GM12878 (cell line): Measurements from ENCODE around the gene PTX4. TPM values are rescaled to one million over a fixed set of nuclear protein-coding genes. Genes with fewer than 3 reads are reported as not detected.

Experiments used
- ATAC-seq: fragments of 200-7000 bp; cut with Tn5 transposase; 3 replicates; pipeline ENCODE4 v1.9.1; 2020; ENCODE audit warnings: mild to moderate bottlenecking, moderate library complexity
- BruUV-seq: library from RNA; stranded (reverse); fragments of 400-500 nt; replicated peaks from 2 replicates; lab custom pipeline; 2021; lab: Mats Ljungman, UMichigan
- CTCF ChIA-PET: fragments of 300-600 bp; sonication (Branson Sonifier 250); formaldehyde crosslinking; extraction: SDS; loops from one replicate; lab custom pipeline; 2021; ENCODE audit warnings: inconsistent platforms; lab: Yijun Ruan, JAX
- POLR2A ChIA-PET: fragments of 350-600 bp; formaldehyde crosslinking; extraction: SDS; loops from one replicate; lab custom pipeline; 2021; ENCODE audit warnings: inconsistent platforms; lab: Charles Lee
- RAD21 ChIA-PET: fragments of 300-600 bp; sonication (Branson Sonifier 250); formaldehyde crosslinking; loops from one replicate; lab custom pipeline; 2023; ENCODE audit warnings: antibody characterized with exemption; ENCODE audit not compliant: unreplicated experiment; lab: Charles Lee
- SMC1A ChIA-PET: fragments of 300-600 bp; sonication (Branson Sonifier 250); formaldehyde crosslinking; loops from one replicate; lab custom pipeline; 2023; ENCODE audit not compliant: unreplicated experiment, uncharacterized antibody; lab: Charles Lee
- DNase-seq: peaks from one replicate; pipeline ENCODE4 v3.0.0-alpha.2; 2011; ENCODE audit warnings: low read depth, low spot score
- FAIRE-seq: peaks from 3 replicates; lab custom pipeline; 2011; peaks lifted over from hg19 to GRCh38; lab: Jason Lieb, UNC
- H2AFZ ChIP-seq: 2 replicates; pipeline ENCODE4 v1.6.0; 2011; ENCODE audit warnings: low read depth, low read length, control low read depth; ENCODE audit not compliant: control insufficient read depth
- H3K27ac ChIP-seq: 2 replicates; pipeline ENCODE4 v1.5.1; 2011; ENCODE audit warnings: control low read depth; ENCODE audit not compliant: control insufficient read depth, insufficient read depth
- H3K27me3 ChIP-seq, 2 experiments: replicated peaks in 1 of 2; 2 replicates each; pipeline versions ENCODE4 v1.6.0 to v1.6.1; 2011; ENCODE audit warnings: low read length in 1 of 2; ENCODE audit not compliant: control insufficient read depth in 2 of 2, insufficient read depth in 2 of 2
- H3K36me3 ChIP-seq, 2 experiments: 2 replicates each; pipeline ENCODE4 v1.5.1; 2011; ENCODE audit warnings: low read length in 1 of 2; ENCODE audit not compliant: control insufficient read depth in 2 of 2, insufficient read depth in 2 of 2
- H3K4me1 ChIP-seq: 2 replicates; pipeline ENCODE4 v1.6.1; 2011; ENCODE audit warnings: mild to moderate bottlenecking, low read length, moderate library complexity, mixed read lengths; ENCODE audit not compliant: control insufficient read depth, insufficient read depth
- H3K4me2 ChIP-seq: 2 replicates; pipeline ENCODE4 v1.6.0; 2011; ENCODE audit warnings: control low read depth; ENCODE audit not compliant: control insufficient read depth, insufficient read depth
- H3K4me3 ChIP-seq: fragments of 200-600 bp; sonication (generic); 2 replicates; pipeline ENCODE4 v1.5.1; 2016
- H3K79me2 ChIP-seq: 2 replicates; pipeline ENCODE4 v1.6.0; 2011; ENCODE audit warnings: low read length; ENCODE audit not compliant: control insufficient read depth, insufficient read depth
- H3K9ac ChIP-seq: 2 replicates; pipeline ENCODE4 v1.8.0; 2011; ENCODE audit warnings: low read length, control low read depth, mixed read lengths; ENCODE audit not compliant: control insufficient read depth, insufficient read depth
- H3K9me3 ChIP-seq: replicated peaks from 3 replicates; pipeline ENCODE4 v1.5.1; 2011; ENCODE audit warnings: mild to moderate bottlenecking, low read length; ENCODE audit not compliant: control insufficient read depth, insufficient read depth
- H4K20me1 ChIP-seq: 2 replicates; pipeline ENCODE4 v1.6.0; 2011; ENCODE audit not compliant: control insufficient read depth, insufficient read depth
- BACH1 ChIP-seq: fragments of 450-650 bp; IDR thresholded peaks from 2 replicates; pipeline ENCODE4 v1.6.1; 2017; ENCODE audit warnings: mild to moderate bottlenecking, borderline replicate concordance
- BHLHE40 ChIP-seq, 2 experiments: fragments of 450-650 bp in 1 of 2; IDR thresholded peaks; 2 replicates each; pipeline ENCODE4 v1.6.1; 2011 to 2017; ENCODE audit warnings: low read depth in 2 of 2, borderline replicate concordance in 1 of 2, improper control_type of control experiment in 1 of 2, low read length in 1 of 2, mild to moderate bottlenecking in 1 of 2
- BMI1 ChIP-seq: fragments of 450-650 bp; IDR thresholded peaks from 2 replicates; pipeline ENCODE4 v1.6.1; 2016; ENCODE audit warnings: mild to moderate bottlenecking, moderate library complexity, borderline replicate concordance
- BRCA1 ChIP-seq: IDR thresholded peaks from 2 replicates; pipeline ENCODE4 v1.6.1; 2011; ENCODE audit warnings: low read depth, low read length, improper control_type of control experiment
- CREB1 ChIP-seq: IDR thresholded peaks from 2 replicates; pipeline ENCODE4 v1.6.1; 2012; ENCODE audit warnings: low read depth, mild to moderate bottlenecking, inconsistent platforms
- GABPA ChIP-seq: IDR thresholded peaks from 2 replicates; pipeline ENCODE4 v1.6.1; 2014; ENCODE audit warnings: antibody characterized with exemption, low read depth, mild to moderate bottlenecking, inconsistent platforms
- HDGF ChIP-seq: fragments of 450-650 bp; IDR thresholded peaks from 2 replicates; pipeline ENCODE4 v1.6.1; 2016; ENCODE audit warnings: antibody characterized with exemption
- KAT2A ChIP-seq: conservative IDR thresholded peaks from 2 replicates; pipeline ENCODE4 v1.6.1; 2011; ENCODE audit warnings: low read depth, low read length; ENCODE audit not compliant: control insufficient read depth
- MTA3 ChIP-seq: IDR thresholded peaks from 2 replicates; pipeline ENCODE4 v1.6.1; 2012; ENCODE audit warnings: low read length, inconsistent platforms, borderline replicate concordance
- SREBF2 ChIP-seq: IDR thresholded peaks from 2 replicates; pipeline ENCODE4 v1.6.1; 2012; ENCODE audit warnings: mild to moderate bottlenecking, low read length
- SUPT20H ChIP-seq: IDR thresholded peaks from 2 replicates; pipeline ENCODE4 v1.6.1; 2011; ENCODE audit warnings: low read depth, mild to moderate bottlenecking, low read length, moderate library complexity, borderline replicate concordance; ENCODE audit not compliant: control insufficient read depth
- TARDBP ChIP-seq: IDR thresholded peaks from 2 replicates; pipeline ENCODE4 v1.6.1; 2016; ENCODE audit warnings: borderline replicate concordance
- TBL1XR1 ChIP-seq: IDR thresholded peaks from 2 replicates; pipeline ENCODE4 v1.6.1; 2012; ENCODE audit warnings: low read depth, low read length, improper control_type of control experiment
- TCF12 ChIP-seq: IDR thresholded peaks from 2 replicates; pipeline ENCODE4 v1.6.1; 2011; ENCODE audit warnings: low read depth, mild to moderate bottlenecking, low read length
- YBX1 ChIP-seq: fragments of 450-650 bp; IDR thresholded peaks from 2 replicates; pipeline ENCODE4 v1.6.1; 2016; ENCODE audit warnings: antibody characterized with exemption
- WGBS: methylation state at CpG from one replicate; pipeline ENCODE4 v1.1.6; 2016; ENCODE audit warnings: low lambda C conversion rate; ENCODE audit not compliant: insufficient replicate concordance, insufficient coverage; ENCODE audit errors: missing lambda C conversion rate; 5-methylcytosine and 5-hydroxymethylcytosine counted together
- in situ Hi-C: fragments of 300-500 bp; cut with MboI; formaldehyde crosslinking; loops from 9 replicates; pipeline ENCODE4 v1.14.3; 2018; ENCODE audit warnings: mixed read lengths
- intact Hi-C: fragments of 100-400 bp; cut with micrococcal nuclease; formaldehyde crosslinking; loops from one replicate; pipeline ENCODE4 v1.14.2; 2022; ENCODE audit not compliant: unreplicated experiment
- polyA plus RNA-seq, 11 experiments: library from polyadenylated mRNA; depleted of rRNA in 4 of 11; unstranded in 6 of 11; stranded (reverse) in 5 of 11; fragments of >200 nt; fragmentation: Nextera tagmentation in 4 of 11; fragmentation: Illumina TruSeq in 1 of 11; extraction: Ambion mirVana in 4 of 11; extraction: Trizol in 1 of 11; gene quantifications; 1 replicate in 1 of 11; 2 replicates in 10 of 11; pipeline versions ENCODE4 v1.2.1 to v1.2.3, GENCODE V29; 2011 to 2016; ENCODE audit warnings: inconsistent platforms in 2 of 11, missing spikeins in 2 of 11, low read depth in 1 of 11
- total RNA-seq, 4 experiments: library from RNA; depleted of rRNA in 3 of 4; stranded (reverse); fragments of >200 nt in 3 of 4; fragmentation: Illumina TruSeq in 1 of 4; extraction: Trizol in 1 of 4; gene quantifications; 2 replicates each; pipeline versions ENCODE4 v1.2.1 to v1.2.3, GENCODE V29; 2013 to 2021
- TF ChIP-seq, protein P1 (sequence below): IDR thresholded peaks from 2 replicates; pipeline ENCODE4 v1.6.1; 2011; ENCODE audit warnings: mild to moderate bottlenecking, low read depth, low read length, moderate library complexity; ENCODE audit not compliant: insufficient replicate concordance
- TF ChIP-seq, protein P2 (sequence below): IDR thresholded peaks from 2 replicates; pipeline ENCODE4 v1.6.1; 2012; ENCODE audit warnings: low read depth, low read length, improper control_type of control experiment

Gene PTX4
- total and polyA plus RNA-seq, 10 of the 15 experiments (the other 5 are each of a cell fraction or from before 2014, with no cell fraction given): not detected

- TF ChIP-seq HDGF: no peak
- TF ChIP-seq, protein P1, sequence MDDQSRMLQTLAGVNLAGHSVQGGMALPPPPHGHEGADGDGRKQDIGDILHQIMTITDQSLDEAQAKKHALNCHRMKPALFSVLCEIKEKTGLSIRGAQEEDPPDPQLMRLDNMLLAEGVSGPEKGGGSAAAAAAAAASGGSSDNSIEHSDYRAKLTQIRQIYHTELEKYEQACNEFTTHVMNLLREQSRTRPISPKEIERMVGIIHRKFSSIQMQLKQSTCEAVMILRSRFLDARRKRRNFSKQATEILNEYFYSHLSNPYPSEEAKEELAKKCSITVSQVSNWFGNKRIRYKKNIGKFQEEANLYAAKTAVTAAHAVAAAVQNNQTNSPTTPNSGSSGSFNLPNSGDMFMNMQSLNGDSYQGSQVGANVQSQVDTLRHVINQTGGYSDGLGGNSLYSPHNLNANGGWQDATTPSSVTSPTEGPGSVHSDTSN: no peak
- no peak for TF ChIP-seq CREB1
- TF ChIP-seq, protein P2, sequence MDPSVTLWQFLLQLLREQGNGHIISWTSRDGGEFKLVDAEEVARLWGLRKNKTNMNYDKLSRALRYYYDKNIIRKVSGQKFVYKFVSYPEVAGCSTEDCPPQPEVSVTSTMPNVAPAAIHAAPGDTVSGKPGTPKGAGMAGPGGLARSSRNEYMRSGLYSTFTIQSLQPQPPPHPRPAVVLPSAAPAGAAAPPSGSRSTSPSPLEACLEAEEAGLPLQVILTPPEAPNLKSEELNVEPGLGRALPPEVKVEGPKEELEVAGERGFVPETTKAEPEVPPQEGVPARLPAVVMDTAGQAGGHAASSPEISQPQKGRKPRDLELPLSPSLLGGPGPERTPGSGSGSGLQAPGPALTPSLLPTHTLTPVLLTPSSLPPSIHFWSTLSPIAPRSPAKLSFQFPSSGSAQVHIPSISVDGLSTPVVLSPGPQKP: no peak
- TF ChIP-seq TCF12: no peak
- no peak for TF ChIP-seq SREBF2
- TF ChIP-seq YBX1: no peak
- no peak for TF ChIP-seq BHLHE40 (IDR thresholded peaks at IDR 0.05; ENCODE audit: borderline replicate concordance in 1 of 2, low read depth in 2 of 2, low read length in 1 of 2)
- TF ChIP-seq MTA3: no peak
- no peak for TF ChIP-seq SUPT20H
- no peak for TF ChIP-seq BACH1
- no peak for TF ChIP-seq BRCA1
- no peak for TF ChIP-seq BMI1
- no peak for TF ChIP-seq TARDBP
- no peak for TF ChIP-seq GABPA
- no peak for TF ChIP-seq KAT2A
- TF ChIP-seq TBL1XR1: no peak
- TF ChIP-seq, all 136 proteins: peak for 0
- Histone ChIP-seq H2AFZ (no peak overlapping the region), H3K9me3 (no peaks in the 10 kb centered on the region), H3K36me3 (no peaks in the 10 kb centered on the region), H3K4me3 (no peak overlapping the region), H3K4me2 (no peak overlapping the region), H3K9ac (no peak overlapping the region), H3K4me1 (no peaks in the 10 kb centered on the region), H3K79me2 (no peaks in the 10 kb centered on the region), H3K27me3 (peaks cover 0 to 4% of the 10 kb centered on the region in 2 experiments; a peak in 3 of 4 replicates), H3K27ac (no peak overlapping the region), H4K20me1 (no peaks in the 10 kb centered on the region)
- intact Hi-C loops: no loop called here
- POLR2A ChIA-PET: no interaction called here
- CTCF ChIA-PET: no interaction called here
- BruUV-seq: no TSS peak
- DNase-seq (no peak), FAIRE-seq (no peak), ATAC-seq (no peak)
- in situ Hi-C loops: no loop called here
- WGBS: 64% methylated on average over 22 of the region's 22 CpGs
- SMC1A ChIA-PET: no interaction called here
- RAD21 ChIA-PET: no interaction called here
These were observed 51.1 kb downstream of the PTX4 start for GRCh38 chr16:1437606-1438005.
